H1 (cell line): ENCODE data around the gene GTSE1.

Source experiments
- ASH2L ChIP-seq: fragments of 200-600, 300-600 bp; sonication (generic); IDR thresholded peaks from one replicate; pipeline ENCODE4 v1.7.1; 2017; ENCODE audit warnings: low read length
- CHD1 ChIP-seq: IDR thresholded peaks from 2 replicates; pipeline ENCODE4 v1.6.1; 2012; ENCODE audit warnings: low read depth, low read length, improper control_type of control experiment
- CTCF ChIP-seq, 3 experiments: IDR thresholded peaks; 1 replicate in 2 of 3; 2 replicates in 1 of 3; pipeline versions ENCODE4 v1.5.1 to v1.6.1; 2011; ENCODE audit warnings: low read length in 3 of 3, mild to moderate bottlenecking in 3 of 3, inconsistent platforms in 2 of 3, low read depth in 1 of 3, moderate library complexity in 1 of 3; ENCODE audit not compliant: insufficient read depth in 1 of 3; ENCODE audit errors: control extremely low read depth in 1 of 3
- EP300 ChIP-seq, 2 experiments: IDR thresholded peaks; 1 replicate in 1 of 2; 2 replicates in 1 of 2; pipeline ENCODE4 v1.6.1; 2011 to 2012; ENCODE audit warnings: low read depth in 2 of 2, low read length in 2 of 2, mild to moderate bottlenecking in 2 of 2, borderline replicate concordance in 1 of 2, inconsistent platforms in 1 of 2, moderate library complexity in 1 of 2
- HDAC6 ChIP-seq: IDR thresholded peaks from one replicate; pipeline ENCODE4 v1.7.1; 2012; ENCODE audit warnings: low read depth, mild to moderate bottlenecking, inconsistent platforms, low read length, moderate library complexity
- JUN ChIP-seq: IDR thresholded peaks from 2 replicates; pipeline ENCODE4 v1.6.1; 2011; ENCODE audit warnings: low read depth, mild to moderate bottlenecking, improper control_type of control experiment, low read length
- KDM1A ChIP-seq: fragments of 200-600, 300-600 bp; sonication (generic); IDR thresholded peaks from 2 replicates; pipeline ENCODE4 v1.7.1; 2016; ENCODE audit warnings: mild to moderate bottlenecking, low read length, borderline replicate concordance
- POLR2A ChIP-seq, 2 experiments: IDR thresholded peaks; 1 replicate in 1 of 2; 2 replicates in 1 of 2; pipeline ENCODE4 v1.6.1; 2011; ENCODE audit warnings: low read depth in 2 of 2, low read length in 2 of 2, mild to moderate bottlenecking in 2 of 2; ENCODE audit errors: control extremely low read depth in 1 of 2
- RAD21 ChIP-seq, 2 experiments: IDR thresholded peaks in 1 of 2; conservative IDR thresholded peaks in 1 of 2; 2 replicates each; pipeline ENCODE4 v1.6.1; 2011; ENCODE audit warnings: low read depth in 2 of 2, low read length in 2 of 2, improper control_type of control experiment in 1 of 2, inconsistent platforms in 1 of 2, mild to moderate bottlenecking in 1 of 2, moderate library complexity in 1 of 2
- SIN3A ChIP-seq, 2 experiments: IDR thresholded peaks in 1 of 2; conservative IDR thresholded peaks in 1 of 2; 2 replicates each; pipeline ENCODE4 v1.6.1; 2011 to 2012; ENCODE audit warnings: low read length in 2 of 2, improper control_type of control experiment in 1 of 2, low read depth in 1 of 2, mild to moderate bottlenecking in 1 of 2
- USF2 ChIP-seq: IDR thresholded peaks from 2 replicates; pipeline ENCODE4 v1.6.1; 2011; ENCODE audit warnings: low read length, improper control_type of control experiment
- TF ChIP-seq, protein P1 (sequence below): IDR thresholded peaks from 2 replicates; pipeline ENCODE4 v1.6.1; 2012; ENCODE audit warnings: inconsistent platforms

- TF ChIP-seq KDM1A (no peak), CTCF (IDR thresholded peaks at IDR 0.05; ENCODE audit: control extremely low read depth in 1 of 3, insufficient read depth in 1 of 3, low read depth in 1 of 3, low read length in 3 of 3) (no peak), HDAC6 (no peak), CHD1 (no peak), USF2 (no peak), SIN3A (conservative IDR thresholded peaks at IDR 0.05 in 1 of 2, IDR thresholded peaks at IDR 0.05 in 1 of 2; ENCODE audit: low read depth in 1 of 2, low read length in 2 of 2) (peak in 1 of 2 experiments; percentile 45; a peak in 1 of 4 replicates), POLR2A (IDR thresholded peaks at IDR 0.05; ENCODE audit: control extremely low read depth in 1 of 2, low read depth in 2 of 2, low read length in 2 of 2) (peak in 1 of 2 experiments; percentile 49; a peak in 1 of 3 replicates), JUN (no peak), EP300 (IDR thresholded peaks at IDR 0.05; ENCODE audit: borderline replicate concordance in 1 of 2, low read depth in 2 of 2, low read length in 2 of 2) (no peak), ASH2L (peak; percentile 53), RAD21 (IDR thresholded peaks at IDR 0.05 in 1 of 2, conservative IDR thresholded peaks at IDR 0.05 in 1 of 2; ENCODE audit: low read depth in 2 of 2, low read length in 2 of 2) (no peak)
- TF ChIP-seq, protein P1, sequence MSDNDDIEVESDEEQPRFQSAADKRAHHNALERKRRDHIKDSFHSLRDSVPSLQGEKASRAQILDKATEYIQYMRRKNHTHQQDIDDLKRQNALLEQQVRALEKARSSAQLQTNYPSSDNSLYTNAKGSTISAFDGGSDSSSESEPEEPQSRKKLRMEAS, result no peak
Measured at GRCh38 chr22:46267431-46268279, 29.0 kb upstream of the GTSE1 start, which contains the start of gene TTC38.
